ENCODE data around the gene AGPAT2.

AGPAT2 gene

DNA sequence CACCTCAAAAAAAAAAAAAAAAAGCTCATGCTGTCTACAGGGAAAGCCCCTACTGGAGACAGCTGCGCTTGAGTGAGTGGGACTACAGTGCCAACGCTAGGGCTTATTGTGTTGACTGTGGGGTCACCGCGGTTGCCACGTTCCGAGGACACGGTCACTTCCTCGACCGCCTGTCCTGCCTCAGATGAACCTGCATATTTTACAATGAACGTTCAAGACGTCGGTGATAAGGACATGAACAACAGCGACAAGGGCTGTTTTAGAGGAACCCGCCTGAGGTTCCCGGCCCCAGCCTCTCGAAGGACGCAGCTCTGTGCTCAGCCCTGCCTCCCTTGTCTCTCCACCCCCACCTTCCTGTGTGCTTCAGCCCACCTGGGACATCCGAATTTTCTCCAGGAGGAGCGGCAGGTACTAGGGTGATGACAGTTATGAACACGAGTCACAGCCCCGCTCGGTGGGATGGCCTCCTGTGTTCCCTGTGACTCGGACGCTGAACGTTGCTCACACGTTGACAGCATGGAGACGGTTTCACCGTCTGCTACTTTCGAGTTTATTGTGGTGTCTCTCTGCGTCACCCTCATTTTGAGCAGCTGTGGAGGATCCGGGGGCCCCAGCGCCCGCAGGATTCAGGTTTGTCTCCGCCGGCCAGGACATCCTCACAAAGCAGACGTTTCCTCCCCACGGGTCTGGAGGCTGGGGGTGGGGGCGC lies 13.9 kb upstream of the AGPAT2 start:
- no peak for DNase-seq (ENCODE audit: low spot score)

DNA sequence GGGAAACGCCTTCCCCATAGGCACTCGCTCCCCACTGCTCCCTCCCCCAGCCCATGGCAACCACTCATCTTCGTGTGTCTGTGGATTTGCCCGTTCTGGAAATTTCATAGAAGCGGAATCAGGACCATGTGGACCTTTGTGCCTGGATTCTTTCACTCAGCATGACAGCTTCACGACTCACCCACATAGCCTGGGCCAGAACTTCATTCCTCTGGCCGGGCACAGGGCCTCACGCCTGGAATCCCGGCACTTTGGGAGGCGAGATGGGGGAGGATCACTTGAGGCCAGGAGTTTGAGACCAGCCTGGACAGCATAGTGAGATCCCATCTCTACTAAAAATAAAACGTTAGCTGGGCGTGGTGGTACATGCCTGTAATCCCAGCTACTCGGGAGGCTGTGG lies 13.0 kb upstream of the AGPAT2 start:
- DNase-seq (ENCODE audit: low spot score) = no peak

DNA sequence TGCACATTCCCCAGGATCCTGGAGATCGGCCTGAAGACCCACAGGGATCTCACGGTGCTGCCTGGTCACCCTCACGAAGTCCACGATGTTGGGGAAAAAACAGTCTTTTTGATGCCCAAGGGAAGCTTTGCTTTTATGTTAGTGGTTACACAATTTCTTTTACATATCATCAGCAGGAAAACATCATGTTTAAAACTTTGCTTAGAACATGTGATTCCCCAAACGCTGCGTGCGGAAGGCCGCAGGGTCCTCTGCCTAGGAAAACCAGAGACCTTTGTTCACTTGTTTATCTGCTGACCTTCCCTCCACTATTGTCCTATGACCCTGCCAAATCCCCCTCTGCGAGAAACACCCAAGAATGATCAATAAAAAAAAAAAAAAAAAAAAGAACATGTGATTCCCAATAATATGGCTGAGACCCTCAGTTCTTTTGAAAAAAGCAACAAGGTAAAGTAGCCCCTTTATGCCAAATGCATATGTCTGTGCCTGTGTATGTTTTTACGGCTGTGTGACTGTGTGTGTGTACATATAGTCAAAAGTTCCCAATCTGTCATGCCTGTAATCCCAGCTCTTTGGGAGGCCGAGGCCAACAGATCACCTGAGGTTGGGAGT lies 11.5 kb upstream of the AGPAT2 start:
- DNase-seq (ENCODE audit: low spot score) = no peak

DNA sequence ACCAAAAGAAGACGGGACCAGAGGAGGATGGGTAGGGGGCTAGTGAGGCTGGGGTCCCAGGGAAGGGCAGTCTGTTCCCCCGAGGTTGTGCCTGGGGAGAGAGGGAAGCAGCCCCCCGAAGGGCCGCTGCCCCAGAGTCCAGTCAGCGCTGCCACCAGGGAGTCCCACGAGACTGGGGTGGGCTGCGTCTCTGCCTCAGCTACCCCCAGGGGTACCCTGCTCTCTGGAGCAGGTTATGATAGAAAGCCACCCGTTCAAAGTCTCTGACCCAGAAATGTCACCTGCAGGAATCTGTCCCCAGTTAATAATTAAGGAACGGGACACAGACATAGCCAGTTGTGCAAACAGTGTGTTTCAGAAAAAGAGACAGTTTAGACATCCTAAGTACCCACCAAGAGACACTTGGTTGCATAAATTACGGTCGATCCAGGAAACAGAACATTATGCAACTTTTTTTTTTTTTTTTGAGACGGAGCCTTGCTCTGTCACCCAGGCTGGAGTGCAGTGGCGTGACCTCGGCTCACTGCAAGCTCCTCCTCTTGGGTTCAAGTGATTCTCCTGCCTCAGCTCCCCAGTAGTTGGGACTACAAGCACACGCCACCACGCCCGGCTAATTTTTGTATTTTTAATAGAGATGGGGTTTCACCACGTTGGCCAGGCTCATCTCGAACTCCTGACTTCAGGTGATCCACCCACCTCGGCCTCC lies 10.7 kb upstream of the AGPAT2 start:
- DNase-seq (ENCODE audit: low spot score) = no peak

DNA sequence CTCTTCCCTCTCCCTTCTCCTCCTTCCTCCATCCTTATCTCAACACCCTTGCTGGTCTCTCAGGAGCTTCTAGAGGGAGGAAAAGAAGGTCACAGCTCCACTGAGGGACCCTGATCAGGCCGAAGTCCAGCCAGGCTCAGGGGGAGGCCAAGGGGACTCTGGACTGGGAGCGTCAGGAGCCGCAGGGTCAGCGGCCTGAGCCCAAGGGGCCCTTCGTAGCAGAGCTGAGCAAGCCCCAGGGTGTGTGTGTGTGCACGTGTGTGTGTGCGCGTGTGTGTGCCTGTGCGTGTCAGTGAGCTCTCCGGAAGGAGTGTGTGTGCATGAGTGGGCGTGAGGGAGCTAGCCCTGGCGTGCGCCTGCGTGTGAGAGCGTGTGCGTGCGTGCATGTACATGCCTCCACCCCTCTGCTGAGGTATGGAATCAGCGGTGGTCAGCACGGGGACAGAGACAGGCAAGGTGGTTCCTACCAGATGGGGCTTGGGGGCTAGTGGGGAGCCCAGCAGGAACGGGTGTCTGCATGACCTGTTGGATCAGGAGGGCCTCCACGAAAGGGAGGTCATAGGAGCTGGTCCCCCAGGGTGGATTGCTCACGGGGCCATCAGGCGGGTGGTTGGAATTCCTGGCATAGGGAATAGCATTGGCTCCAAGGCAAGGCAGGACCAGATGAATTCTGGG lies 10.0 kb upstream of the AGPAT2 start:
- DNase-seq (ENCODE audit: low spot score) = no peak

DNA sequence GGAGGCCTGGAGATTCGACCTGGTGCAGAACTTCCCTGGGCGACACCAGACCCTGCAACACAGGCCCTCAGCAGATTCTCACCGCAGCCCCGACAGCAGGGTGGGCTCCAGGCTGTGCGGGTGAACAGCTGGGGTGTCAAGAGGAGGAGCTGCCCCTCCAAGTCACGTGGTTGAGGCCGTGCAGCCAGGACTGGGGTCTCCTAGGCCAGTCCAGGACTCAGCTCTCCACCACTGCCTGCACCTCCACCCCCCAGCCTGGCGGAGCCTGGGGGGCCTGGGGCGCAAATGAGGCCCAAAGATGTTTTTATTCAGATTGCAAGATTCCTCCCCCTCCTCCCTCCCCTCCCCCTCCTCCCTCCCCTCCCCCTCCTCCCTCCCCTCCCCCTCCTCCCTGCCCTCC lies 9.2 kb upstream of the AGPAT2 start:
- no peak for DNase-seq (ENCODE audit: low spot score)

DNA sequence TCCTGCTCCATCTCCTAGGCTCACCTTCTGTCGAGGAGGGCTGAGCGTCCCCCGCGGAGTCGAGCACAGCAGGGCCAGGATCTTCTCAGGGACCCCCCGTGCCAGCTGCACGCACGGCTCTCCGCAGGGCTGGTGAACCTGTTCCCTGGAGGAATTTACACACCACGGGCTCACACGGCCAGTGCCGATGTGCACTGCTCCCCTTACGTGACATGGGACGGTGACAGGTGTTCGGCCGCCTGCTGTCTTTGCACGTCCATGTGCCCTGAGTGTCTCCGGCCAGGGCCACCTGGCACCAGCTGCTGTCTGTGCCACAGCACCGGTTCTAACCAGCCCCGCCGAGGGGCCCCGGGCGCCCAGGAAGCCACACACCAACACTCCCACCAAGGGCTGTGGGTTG lies 8.7 kb upstream of the AGPAT2 start:
- no peak for DNase-seq (ENCODE audit: low spot score)

DNA sequence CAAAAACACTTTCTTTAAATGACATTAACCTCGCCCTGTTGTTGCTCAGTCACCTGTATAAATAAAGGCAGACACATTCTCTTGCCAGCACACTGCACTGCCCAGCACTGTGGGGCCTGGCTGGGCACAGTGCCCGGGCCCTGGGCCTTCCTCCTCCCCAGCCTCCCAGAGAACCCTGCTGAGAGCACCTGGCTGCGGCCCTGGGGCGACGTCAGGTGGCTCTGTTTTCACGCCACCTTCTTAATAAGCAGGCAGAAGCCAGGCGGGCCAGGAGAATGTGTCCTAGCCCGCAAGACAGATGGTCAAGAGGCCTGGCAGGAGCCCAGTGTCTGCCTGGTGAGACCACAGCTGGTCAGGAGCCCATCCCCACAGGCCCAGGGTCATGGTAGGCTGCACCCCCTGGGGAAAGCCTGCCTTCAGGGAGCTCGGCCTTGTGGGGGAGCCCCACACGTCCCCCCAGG lies 8.2 kb upstream of the AGPAT2 start:
- no peak for DNase-seq (ENCODE audit: low spot score)

DNA sequence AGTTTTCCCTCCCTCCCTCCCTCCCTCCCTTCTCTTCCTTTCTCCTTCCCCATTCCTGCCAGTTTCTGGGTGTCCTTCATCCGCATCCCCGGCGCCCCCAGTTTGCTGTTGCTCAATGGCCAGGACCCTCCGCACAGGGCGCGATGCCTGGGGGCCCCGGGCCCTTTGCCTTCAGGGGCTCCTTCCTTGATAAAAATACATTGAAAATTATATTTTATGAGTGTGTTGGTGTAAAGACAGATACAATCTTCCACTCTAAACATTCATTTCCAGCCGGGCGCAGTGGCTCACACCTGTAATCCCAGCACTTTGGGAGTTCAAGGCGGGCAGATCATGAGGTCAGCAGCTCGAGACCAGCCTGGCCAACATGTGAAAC lies 7.6 kb upstream of the AGPAT2 start:
- DNase-seq (ENCODE audit: low spot score) = no peak

DNA sequence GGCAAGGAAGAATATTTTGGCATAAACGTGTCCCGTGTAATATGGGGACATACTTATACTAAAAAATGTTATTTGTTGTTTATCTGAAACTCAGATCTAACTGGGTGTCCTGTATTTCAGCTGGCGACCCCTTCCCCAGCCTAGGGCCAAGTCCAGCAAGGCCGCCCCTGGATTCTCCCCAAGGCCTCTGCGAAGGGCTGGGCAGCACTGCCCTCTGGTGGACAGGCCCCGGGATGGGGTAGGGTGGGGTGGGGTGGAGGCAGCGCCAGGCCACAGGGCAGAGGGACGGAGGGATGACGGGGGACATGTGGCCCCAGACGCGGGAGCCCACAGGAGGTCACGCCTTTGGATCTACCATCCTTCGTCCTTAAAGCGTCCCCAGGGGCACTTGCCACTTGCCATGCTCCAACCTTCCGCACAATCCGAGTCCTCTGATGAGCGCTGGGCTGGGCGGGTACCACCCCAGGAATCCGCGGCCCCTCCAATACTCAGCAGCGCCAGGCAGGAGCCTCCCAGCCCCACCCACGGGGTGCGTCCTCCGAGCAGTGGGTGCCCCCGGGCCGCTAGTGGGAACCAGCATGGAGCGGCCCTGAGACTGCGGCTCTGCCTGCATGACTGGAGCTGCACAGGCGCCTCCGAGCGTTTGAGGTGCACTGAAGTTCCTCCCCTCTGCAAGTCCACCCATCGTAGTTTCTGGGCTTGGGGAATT lies 7.1 kb upstream of the AGPAT2 start:
- DNase-seq (ENCODE audit: low spot score) = peak; percentile 23

DNA sequence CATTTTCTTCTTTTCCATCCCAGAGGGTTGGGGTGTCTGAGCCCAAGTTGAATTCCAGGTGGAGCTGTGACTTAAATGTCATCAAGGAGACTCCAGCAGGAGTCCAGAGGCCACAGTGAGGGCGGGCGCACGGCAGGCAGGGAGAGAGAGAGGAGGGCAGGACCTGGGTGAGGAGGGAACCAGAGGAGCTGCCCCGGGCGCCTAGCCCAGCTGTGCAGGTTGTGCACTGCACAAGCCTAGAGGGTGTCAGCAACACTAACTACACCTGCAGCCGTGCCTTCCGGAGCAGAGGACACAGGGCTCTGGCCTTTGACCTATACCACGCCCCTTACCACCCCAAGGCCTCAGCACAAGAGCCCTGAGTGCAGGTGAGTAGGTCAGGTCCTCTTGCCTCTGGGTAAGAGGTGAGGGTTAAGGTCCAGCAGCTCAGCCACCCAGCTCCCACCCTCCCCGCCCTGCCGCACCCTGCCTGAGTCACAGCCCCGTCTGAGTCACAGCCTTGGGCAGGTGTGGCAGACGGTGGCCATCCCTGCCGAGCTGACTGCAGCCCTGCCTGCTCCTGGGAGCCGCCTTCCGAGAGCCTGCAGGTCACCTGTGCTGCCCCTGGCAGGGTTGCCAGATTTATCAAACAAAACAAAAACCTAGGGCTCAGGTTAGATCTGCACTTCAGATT lies 6.4 kb upstream of the AGPAT2 start:
- peak; percentile 13 for DNase-seq (ENCODE audit: low spot score)

DNA sequence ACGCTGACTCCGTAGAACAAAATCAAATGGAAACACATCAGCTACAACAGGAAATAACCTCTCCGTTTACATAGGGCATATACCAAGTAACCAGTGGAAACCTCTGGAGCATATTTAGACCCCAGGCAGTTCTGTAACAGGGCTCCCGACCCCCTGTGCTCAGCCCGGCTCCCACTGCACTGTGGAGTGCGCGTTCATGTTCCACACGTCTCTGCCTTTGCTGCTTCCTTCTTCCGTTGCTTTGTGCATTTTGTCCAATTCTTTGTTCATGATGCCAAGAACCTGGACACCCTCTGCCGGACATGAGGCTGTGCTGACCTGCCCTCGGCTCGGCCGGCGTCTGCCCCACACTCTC lies 5.9 kb upstream of the AGPAT2 start:
- no peak for DNase-seq (ENCODE audit: low spot score)

DNA sequence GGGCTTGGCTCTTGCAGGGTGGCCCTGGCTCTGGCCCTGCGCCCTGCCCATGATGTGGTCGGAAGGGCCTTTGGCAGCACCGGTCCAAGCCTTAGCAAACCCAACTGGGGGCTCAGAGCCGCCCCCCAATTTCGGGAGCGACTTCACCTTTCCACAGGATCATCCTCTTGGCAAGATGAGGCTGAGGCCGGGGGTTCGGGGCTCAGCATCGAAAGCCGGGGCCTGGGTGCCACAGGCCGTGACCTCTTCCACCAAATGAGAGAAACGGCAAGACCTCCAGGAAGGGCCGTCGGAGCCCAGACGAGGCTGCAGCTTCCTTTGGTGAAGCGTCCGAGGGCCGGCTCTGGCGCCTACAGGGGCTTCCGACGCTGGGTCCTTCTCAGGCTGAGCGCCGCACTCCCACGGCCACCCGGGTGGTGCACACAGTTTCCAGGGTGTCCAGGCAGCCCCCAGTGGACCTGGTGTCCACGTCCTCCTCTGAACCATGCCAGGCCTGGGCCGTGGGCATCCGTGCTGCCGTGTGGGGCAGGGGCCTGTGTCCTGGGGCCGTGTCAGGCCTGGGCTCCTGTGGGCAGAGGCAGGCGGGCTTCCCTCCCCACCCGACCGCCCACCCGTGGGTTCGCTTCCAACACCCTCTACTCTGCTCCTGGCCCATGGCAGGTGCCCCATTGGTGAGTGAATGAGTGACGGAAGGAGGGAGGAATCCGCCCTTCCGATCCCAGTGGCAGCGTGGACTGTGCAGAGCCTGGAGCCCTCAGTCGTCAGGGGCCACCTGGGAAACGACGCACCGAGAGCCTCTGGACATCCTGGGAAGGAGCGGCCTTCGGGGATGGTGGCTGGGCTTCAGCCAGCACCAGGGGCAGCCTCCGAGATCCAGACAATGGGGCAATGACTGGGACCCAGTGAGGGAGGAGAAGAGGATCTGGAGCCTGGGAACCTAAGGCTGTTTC lies 5.2 kb upstream of the AGPAT2 start:
- no peak for DNase-seq (ENCODE audit: low spot score)

DNA sequence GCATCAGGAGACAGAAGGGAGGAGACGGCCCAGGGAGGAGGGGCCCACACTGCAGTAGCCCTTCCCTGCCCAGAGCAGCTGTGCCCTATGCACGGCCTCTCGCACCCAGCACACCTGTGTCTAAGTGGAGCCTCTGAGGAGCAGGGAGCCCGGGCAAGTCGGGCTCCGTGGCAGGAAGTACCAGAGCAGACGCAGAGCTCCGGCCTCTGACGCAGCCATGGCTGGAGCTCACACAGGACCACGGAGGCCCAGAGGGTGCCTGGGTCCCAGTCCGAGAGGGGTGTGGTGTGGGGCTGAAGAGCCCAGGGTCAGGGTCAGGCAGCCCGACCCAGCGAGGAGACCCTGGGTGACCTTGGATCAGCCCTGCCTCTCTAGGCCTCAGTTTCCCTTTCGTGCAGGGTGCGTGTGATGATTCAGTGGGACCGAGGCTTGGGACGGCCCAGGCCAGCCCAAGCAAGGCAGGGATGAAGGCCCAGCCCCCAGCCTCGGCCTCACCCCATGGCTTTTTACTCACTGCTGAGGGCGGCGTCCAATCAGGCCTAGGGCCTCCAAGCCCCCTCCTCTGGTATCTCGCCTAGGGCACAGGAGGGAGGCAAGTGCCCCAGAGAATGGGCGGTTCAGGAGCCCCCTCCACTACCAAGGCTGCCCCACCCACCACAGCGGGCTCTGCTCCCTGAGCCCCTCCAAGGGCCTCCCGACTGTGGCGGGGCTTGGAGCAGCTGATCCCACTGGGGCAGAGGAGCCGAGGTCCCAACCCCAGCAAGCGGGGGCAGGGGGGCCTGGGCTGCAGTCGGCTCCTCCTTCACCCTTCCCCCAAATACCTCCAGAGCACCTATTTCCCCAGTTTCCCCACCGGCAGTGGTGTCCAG lies 4.3 kb upstream of the AGPAT2 start:
- no peak for DNase-seq (ENCODE audit: low spot score)

DNA sequence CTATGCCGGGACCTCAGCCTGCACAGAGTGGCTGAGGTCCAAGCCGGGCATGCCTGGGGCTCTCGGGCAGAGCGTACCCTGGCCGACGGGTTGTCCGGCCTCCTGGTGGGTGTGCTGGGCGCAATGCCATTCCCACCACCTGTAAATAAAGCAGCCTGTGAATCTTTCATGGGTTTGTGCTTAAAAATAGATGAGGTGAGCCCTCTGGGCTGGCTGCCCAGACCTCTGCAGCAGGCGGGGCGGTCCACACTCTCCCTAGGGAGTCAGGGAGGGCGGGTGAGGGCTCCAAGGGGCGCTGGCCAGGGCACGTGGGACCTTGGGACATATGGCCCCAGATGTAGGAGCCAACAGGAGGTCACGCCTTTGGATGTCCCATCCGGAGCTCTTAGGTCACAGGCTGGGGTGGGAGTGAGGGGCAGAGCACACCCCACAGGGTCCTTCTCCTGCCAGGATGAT lies 3.6 kb upstream of the AGPAT2 start:
- DNase-seq (ENCODE audit: low spot score) = no peak

DNA sequence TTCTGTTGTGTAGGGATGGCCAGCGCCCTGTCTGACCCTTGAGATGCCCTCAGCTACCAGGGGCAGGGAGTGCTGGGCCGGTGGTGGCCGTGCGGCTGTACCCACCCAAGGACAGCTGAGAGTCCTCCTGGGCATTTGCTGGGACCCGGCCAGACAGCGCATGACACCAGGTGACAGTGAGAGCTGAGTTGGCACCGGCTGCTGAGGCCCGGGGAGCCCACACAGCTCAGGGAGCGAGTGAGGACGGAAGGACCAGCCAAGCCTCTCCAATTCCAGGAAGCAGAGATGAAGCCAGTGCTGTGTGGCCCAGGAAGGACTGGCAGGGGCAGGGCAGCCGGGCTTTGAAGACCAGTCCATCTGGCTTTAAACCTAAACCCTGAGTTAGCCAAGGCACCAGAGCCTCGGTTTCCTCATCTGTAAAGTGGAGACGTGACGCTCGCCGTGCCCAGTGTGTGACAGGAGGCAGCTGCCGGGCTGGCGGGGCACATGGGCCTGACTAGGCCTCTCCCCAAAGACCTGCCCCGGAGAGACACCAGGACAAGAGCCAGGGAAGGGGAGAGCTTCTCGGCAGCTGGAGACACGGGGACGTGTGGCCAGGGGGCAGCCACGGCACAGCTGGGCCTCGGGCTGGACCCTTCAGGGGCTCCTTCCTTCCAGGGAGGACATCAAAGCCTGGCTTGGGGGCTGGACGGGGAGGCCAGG lies 3.0 kb upstream of the AGPAT2 start:
- no peak for DNase-seq (ENCODE audit: low spot score)

DNA sequence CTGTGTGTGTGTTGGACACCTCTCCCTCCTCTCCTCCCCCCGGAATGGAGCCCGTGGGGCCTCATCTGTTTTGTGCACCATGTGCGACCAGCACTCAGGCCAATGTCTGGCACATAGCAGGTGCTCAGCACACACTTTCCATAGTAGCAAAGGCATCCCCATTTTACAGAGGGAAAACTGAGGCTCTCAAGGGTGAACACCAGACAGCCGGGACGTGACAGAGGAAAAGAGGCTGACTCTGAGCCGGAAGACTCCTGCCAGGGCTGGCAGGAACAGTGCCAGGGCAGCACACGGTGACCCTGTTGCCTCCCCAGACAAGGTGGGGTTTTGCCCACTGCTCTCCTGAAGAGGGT lies 1.8 kb upstream of the AGPAT2 start:
- DNase-seq (ENCODE audit: low spot score) = no peak

DNA sequence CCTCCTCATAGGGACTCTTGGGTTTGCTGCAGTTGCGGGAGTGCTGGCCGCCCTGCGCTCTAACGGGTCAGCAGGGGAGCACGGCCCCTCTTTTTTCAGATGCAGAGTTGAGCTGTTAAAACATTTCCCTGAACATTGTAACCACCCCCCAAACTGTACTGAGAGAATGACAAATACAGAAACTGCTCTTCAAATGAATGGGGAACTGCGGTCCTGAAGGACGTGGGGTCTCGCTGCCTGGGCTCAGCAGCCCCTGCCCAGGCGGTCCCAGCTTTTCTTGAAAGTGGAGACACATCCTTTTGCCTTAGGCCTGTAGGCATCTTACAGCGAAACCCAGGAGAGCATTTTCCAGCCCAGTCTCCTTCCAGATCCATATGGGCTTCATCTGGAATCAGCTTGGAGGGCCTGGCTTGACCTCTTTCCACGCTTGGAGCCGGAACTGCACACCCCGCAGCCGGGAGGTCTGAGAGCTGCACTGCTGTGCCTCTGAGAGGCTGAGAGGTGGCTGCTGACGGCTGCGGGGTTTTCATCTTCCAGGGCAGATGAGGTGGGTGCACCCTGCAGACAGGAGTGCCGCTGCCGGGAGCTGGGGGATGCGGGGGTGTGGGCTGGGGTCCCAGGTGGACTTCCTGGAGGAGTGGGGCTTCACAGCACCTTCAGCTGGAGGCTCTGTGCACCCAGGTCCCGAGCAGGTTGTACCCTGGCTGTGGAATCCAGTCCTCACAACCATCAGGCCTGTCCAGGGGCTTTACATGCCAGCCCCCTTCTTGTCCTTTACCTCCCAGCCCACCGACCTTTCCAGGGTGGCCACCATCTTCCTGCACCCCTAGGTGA lies 1.2 kb upstream of the AGPAT2 start:
- DNase-seq (ENCODE audit: low spot score) = no peak

Data from hematopoietic multipotent progenitor cell treated with erythropoietin and hydrocortisone succinate and interleukin-3 and kit ligand, for 17 days (in vitro differentiated cells).